Right kidney (tissue), 1 donor: Measurements from ENCODE around the gene OR2H1.

ENCODE experiments used
- DNase-seq: peaks from one replicate; pipeline ENCODE4 v3.0.0-alpha.2; 2016

Gene OR2H1

DNA sequence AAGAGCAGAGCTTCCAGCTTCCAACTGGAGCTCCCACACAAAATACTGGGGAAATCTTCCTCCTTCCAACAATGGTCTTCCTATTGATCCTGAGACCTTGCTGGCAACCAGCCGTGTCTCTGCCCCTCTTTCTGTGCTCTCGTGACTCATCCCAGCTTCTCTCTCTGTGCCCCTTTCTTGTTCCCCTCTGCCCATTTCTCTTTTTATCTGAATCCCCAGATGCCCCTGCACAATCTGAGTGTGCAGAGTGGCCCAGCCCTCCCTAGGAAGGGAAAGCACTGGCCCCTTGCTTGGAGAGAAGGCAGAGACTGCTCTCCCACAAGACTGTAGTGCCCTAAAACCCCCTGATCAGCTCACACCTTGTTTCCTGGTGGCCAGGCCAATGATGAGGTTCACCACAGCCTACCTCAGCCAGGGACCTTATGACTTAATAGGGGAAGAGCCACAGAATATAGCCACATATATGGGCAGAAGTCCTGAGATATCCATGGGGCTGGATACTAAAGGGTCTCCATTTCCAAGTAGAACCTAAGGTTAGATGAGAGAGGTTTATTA, 53.9 kb downstream of the OR2H1 start:
- no peak for DNase-seq
